H1 (cell line): ENCODE results near the gene GGA2.

Source experiments
- BACH1 ChIP-seq: IDR thresholded peaks from 2 replicates; pipeline ENCODE4 v1.6.1; 2012; ENCODE audit warnings: low read length, improper control_type of control experiment
- HDAC6 ChIP-seq: IDR thresholded peaks from one replicate; pipeline ENCODE4 v1.7.1; 2012; ENCODE audit warnings: low read depth, mild to moderate bottlenecking, inconsistent platforms, low read length, moderate library complexity
- JUND ChIP-seq: IDR thresholded peaks from 2 replicates; pipeline ENCODE4 v1.6.1; 2011; ENCODE audit warnings: mild to moderate bottlenecking, improper control_type of control experiment, low read length
- KDM5A ChIP-seq: fragments of 200-600 bp; IDR thresholded peaks from 2 replicates; pipeline ENCODE4 v1.7.1; 2012; ENCODE audit warnings: mild to moderate bottlenecking, low read length, inconsistent platforms, mixed read lengths
- NANOG ChIP-seq: IDR thresholded peaks from 2 replicates; pipeline ENCODE4 v1.6.1; 2011; ENCODE audit warnings: low read length, low read depth, mild to moderate bottlenecking, inconsistent platforms; ENCODE audit not compliant: insufficient read depth, poor library complexity, severe bottlenecking
- POLR2A ChIP-seq, 2 experiments: IDR thresholded peaks; 1 replicate in 1 of 2; 2 replicates in 1 of 2; pipeline ENCODE4 v1.6.1; 2011; ENCODE audit warnings: low read depth in 2 of 2, low read length in 2 of 2, mild to moderate bottlenecking in 2 of 2; ENCODE audit errors: control extremely low read depth in 1 of 2
- POLR2AphosphoS5 ChIP-seq: IDR thresholded peaks from 2 replicates; pipeline ENCODE4 v1.6.1; 2011; ENCODE audit warnings: low read depth, low read length
- RAD21 ChIP-seq, 2 experiments: IDR thresholded peaks in 1 of 2; conservative IDR thresholded peaks in 1 of 2; 2 replicates each; pipeline ENCODE4 v1.6.1; 2011; ENCODE audit warnings: low read depth in 2 of 2, low read length in 2 of 2, improper control_type of control experiment in 1 of 2, inconsistent platforms in 1 of 2, mild to moderate bottlenecking in 1 of 2, moderate library complexity in 1 of 2
- SP2 ChIP-seq: IDR thresholded peaks from 2 replicates; pipeline ENCODE4 v1.6.1; 2012; ENCODE audit warnings: mild to moderate bottlenecking, low read length, inconsistent platforms
- TAF1 ChIP-seq: IDR thresholded peaks from 2 replicates; pipeline ENCODE4 v1.6.1; 2011; ENCODE audit warnings: mild to moderate bottlenecking, low read depth, low read length
- TCF12 ChIP-seq: IDR thresholded peaks from 2 replicates; pipeline ENCODE4 v1.6.1; 2011; ENCODE audit warnings: low read depth, mild to moderate bottlenecking, low read length
- USF2 ChIP-seq: IDR thresholded peaks from 2 replicates; pipeline ENCODE4 v1.6.1; 2011; ENCODE audit warnings: low read length, improper control_type of control experiment
- TF ChIP-seq, protein P1 (sequence below), 3 experiments: IDR thresholded peaks; 1 replicate in 2 of 3; 2 replicates in 1 of 3; pipeline versions ENCODE4 v1.5.1 to v1.6.1; 2011; ENCODE audit warnings: low read length in 3 of 3, mild to moderate bottlenecking in 3 of 3, inconsistent platforms in 2 of 3, low read depth in 1 of 3, moderate library complexity in 1 of 3; ENCODE audit not compliant: insufficient read depth in 1 of 3; ENCODE audit errors: control extremely low read depth in 1 of 3

GRCh38 chr16:23485257-23485614 is 25.1 kb downstream of the GGA2 start:
- TF ChIP-seq, protein P1, sequence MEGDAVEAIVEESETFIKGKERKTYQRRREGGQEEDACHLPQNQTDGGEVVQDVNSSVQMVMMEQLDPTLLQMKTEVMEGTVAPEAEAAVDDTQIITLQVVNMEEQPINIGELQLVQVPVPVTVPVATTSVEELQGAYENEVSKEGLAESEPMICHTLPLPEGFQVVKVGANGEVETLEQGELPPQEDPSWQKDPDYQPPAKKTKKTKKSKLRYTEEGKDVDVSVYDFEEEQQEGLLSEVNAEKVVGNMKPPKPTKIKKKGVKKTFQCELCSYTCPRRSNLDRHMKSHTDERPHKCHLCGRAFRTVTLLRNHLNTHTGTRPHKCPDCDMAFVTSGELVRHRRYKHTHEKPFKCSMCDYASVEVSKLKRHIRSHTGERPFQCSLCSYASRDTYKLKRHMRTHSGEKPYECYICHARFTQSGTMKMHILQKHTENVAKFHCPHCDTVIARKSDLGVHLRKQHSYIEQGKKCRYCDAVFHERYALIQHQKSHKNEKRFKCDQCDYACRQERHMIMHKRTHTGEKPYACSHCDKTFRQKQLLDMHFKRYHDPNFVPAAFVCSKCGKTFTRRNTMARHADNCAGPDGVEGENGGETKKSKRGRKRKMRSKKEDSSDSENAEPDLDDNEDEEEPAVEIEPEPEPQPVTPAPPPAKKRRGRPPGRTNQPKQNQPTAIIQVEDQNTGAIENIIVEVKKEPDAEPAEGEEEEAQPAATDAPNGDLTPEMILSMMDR (IDR thresholded peaks at IDR 0.05; ENCODE audit: control extremely low read depth in 1 of 3, insufficient read depth in 1 of 3, low read depth in 1 of 3, low read length in 3 of 3): no peak
- TF ChIP-seq POLR2A (IDR thresholded peaks at IDR 0.05; ENCODE audit: control extremely low read depth in 1 of 2, low read depth in 2 of 2, low read length in 2 of 2): no peak
- TF ChIP-seq NANOG: no peak
- TF ChIP-seq KDM5A: no peak
- no peak for TF ChIP-seq SP2
- TF ChIP-seq POLR2AphosphoS5: no peak
- no peak for TF ChIP-seq JUND
- no peak for TF ChIP-seq HDAC6
- no peak for TF ChIP-seq TCF12
- no peak for TF ChIP-seq USF2
- no peak for TF ChIP-seq RAD21 (IDR thresholded peaks at IDR 0.05 in 1 of 2, conservative IDR thresholded peaks at IDR 0.05 in 1 of 2; ENCODE audit: low read depth in 2 of 2, low read length in 2 of 2)
- no peak for TF ChIP-seq BACH1
- TF ChIP-seq TAF1: no peak
